NCI-H2171 treated with DMSO at 0.1 percent for 48 hours (cell line): ENCODE measurements around the gene NCBP1.
"Not testable (repeated sequence)": the region's sequence is repeated elsewhere in the genome, so short reads cannot be mapped to it uniquely, and the experiment has no call there.

Source experiments
- DNase-seq: peaks from one replicate; lab custom pipeline; 2025; lab: John Stamatoyannopoulos, UW

NCBP1 gene

GRCh38 chr9:97672403-97672802 is 38.8 kb downstream of the NCBP1 start:
- DNase-seq = no peak

DNA sequence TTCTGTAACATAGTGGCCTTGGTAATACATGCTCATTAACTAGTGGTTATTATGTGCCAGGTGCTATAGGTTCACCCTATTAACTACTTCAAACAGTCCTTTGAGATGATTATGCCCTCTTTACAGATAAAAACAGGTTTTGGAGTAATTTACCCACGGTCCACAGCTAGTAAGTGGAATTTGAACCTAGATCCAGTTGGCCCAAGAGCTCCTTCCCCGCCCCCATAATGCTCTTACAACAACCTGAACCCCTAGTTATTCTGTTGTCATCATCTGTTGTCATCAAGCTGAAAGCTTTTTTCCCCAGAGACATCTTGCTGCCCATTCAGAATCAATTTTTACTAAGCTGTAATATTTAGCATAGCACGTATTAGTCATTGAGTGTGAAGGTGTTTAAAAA is 40.3 kb downstream of the NCBP1 start:
- DNase-seq = no peak

GRCh38 chr9:97675655-97676054 is 42.0 kb downstream of the NCBP1 start:
- no peak for DNase-seq

DNA sequence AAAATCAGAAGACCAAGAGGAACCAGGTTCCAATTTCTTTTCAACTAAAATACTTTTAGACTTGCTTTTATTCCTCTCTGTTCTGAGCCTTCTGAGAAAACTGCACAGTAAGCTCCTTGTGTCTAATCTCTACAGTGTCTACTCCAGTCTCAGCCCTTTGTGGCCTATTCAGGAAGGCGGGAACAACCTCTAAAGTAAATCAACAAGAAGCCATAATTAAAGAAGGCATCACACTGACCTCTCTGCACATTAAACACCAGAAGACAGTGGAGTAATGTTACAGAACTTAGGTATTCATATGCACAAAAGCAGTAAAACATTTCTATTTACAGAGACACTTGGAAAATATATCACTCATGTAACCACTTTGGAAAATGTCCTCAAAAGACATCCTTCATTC is 48.6 kb downstream of the NCBP1 start:
- no peak for DNase-seq

DNA sequence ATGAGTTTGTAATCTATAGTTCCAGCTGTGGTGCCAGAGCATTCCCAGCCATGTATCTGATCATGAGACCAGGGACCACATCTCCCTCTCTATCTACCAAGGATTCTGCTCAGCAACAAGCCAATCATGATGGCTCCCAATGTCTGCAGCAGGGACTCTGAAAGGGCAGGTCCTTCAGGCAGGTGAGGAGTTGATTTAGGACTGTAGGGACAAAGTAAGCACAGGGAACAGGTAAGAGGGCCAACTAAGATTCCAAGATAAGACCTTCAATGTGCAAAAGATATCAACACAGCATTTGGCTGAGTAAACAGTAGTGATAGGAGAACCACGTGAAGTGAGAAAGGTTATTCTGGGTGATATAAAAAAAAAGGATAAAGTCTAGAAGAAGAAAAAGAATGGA is 55.0 kb downstream of the NCBP1 start:
- DNase-seq = no peak

- DNase-seq = no peak
These were observed 56.0 kb downstream of the NCBP1 start for GRCh38 chr9:97689401-97690180.

- DNase-seq = no peak
These were observed 61.1 kb downstream of the NCBP1 start for GRCh38 chr9:97694769-97695168.

- DNase-seq = no peak
These were observed 61.8 kb downstream of the NCBP1 start for GRCh38 chr9:97695390-97695789.

DNA sequence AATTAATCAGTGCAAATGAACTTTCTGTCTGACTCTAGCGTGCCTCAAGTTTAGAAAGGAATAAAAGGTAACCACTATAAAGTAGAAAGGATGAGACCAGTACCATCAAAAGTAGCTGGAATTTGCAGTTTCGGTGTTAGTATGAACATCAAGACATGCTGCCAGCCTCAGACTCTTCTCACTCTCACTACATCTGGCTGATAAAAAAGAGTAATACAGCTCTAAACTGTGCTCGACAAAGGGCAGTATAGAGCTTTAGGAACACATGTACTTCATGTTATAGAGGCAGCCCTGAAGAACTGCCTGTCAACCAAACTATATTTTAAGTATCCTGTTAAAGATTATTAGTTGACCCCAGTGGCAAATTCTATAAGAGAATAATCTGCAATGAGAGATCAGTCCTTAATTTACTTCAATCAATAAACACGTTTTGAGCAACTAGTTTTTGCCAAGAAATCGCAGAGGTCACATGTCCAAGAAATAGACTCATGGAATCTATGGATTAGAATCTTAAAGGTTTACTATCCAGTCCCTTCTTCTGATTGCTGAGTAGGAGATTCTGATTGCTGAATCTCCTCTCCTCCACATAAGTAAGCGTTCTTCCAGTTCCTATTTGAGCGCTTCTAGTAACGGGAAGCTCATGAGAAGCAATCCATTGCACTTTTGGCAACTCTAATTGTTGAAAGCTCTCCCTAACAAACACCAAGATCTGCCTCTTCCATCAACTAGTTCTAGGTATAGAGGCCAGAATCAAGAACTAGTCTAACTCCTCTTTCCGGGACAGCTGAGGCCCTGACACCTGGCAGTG is 62.6 kb downstream of the NCBP1 start:
- DNase-seq = no peak

- peak; percentile 94 for DNase-seq
These were observed 63.4 kb downstream of the NCBP1 start, which contains the start of gene XPA for GRCh38 chr9:97696803-97697601. XPA (minus strand) TSS chr9:97697340; CDS start chr9:97697292, 48 bp downstream.

DNA sequence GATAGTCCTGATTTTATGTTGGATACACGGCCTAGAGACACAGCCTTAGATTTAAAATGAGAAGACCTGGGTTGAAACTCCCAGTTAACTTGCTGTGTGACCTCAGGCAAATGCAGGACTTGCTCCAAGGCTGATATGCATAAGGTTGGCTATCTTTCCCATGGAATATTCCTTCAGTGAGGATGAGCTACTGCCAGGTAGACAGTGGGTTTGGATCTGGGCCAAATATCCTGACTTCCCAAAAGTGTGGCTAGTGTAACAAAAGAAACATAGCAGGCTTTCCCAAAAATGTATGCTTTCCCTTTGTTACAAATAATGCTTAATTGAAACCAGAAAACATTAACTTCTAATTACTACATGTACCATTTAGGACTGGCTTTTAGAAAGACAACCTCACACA is 64.2 kb downstream of the NCBP1 start:
- no peak for DNase-seq

GRCh38 chr9:97698865-97699264 is 65.2 kb downstream of the NCBP1 start:
- no peak for DNase-seq

DNA sequence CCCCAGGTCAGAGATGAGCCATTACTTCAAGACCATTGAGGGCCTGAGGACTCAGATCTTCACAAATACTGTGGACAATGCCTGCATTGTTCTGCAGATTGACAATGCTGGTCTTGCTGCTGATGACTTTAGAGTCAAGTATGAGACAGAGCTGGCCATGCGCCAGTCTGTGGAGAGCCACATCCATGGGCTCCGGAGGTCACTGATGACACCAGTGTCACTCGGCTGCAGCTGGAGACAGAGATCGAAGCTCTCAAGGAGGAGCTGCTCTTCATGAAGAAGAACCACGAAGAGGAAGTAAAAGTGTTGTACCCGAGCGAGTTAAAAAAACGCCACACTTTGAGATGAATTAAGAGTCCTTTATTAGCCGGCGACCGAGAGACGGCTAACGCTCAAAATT is 65.7 kb downstream of the NCBP1 start:
- not testable (repeated sequence) for DNase-seq

DNA sequence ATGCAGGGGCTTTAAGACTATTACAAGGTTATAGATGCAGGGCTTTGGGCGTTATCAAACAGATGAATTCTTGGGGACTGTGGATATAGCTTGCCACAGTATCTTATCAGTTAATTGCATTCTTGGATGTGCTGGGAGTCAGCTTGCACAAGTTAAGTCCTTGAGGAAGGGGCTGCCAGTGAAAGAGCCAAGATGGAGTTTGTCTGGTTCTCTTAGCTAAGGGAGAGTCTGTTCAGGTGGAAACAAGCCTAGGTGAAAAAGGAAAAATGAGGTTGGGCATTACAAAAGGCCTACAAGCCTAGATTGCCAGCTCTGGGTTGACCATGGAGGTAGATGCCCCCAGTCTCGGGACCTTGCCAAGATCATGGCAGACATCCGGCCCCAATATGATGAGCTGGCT is 66.2 kb downstream of the NCBP1 start:
- DNase-seq = not testable (repeated sequence)

- no peak for DNase-seq
These were observed 70.1 kb downstream of the NCBP1 start for GRCh38 chr9:97703437-97704344.

GRCh38 chr9:97704345-97704677 is 70.7 kb downstream of the NCBP1 start:
- DNase-seq = no peak

DNA sequence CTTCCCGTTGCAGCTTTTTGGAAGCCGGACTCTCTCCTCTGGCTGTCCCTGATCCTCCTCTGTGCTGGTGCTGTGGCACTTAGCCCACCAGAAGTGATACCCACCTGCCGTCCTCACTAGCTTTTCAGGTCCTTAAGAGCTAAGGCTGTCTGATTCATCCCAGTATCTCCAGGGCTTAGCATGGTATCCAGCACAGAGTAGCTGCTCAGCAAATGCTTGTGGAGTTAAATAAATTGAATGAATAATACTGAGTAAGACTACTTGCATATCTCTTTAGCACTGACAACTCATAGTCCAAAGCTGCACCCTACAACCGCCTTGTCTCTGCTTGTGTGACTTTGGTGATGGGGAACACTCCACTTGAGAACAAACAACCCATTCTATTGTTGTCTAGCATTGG is 71.2 kb downstream of the NCBP1 start:
- no peak for DNase-seq

GRCh38 chr9:97705354-97705950 is 71.8 kb downstream of the NCBP1 start:
- DNase-seq = no peak

GRCh38 chr9:97706246-97706645 is 72.6 kb downstream of the NCBP1 start:
- DNase-seq = no peak

- DNase-seq = peak; percentile 70
These were observed 77.0 kb downstream of the NCBP1 start for GRCh38 chr9:97710356-97711222.
